BLaER1 treated with 17β-estradiol and CSF1 and Interleukin-3, amounts not matched to agents 10 nM and 100 nM (cell line): ENCODE data around the gene FIGN.

Experiments
- H3K27ac ChIP-seq, 11 experiments: shearing (Covaris generic); formaldehyde crosslinking; 2 replicates each; pipeline ENCODE4 v1.8.1; 2022
- H3K27me3 ChIP-seq, 11 experiments: shearing (Covaris generic); formaldehyde crosslinking; 2 replicates each; pipeline ENCODE4 v1.8.1; 2022
- H3K36me3 ChIP-seq, 11 experiments: shearing (Covaris generic); formaldehyde crosslinking; 2 replicates each; pipeline ENCODE4 v1.8.1; 2022
- H3K4me1 ChIP-seq, 10 experiments: shearing (Covaris generic); formaldehyde crosslinking; 2 replicates each; pipeline ENCODE4 v1.8.1; 2022
- H3K4me2 ChIP-seq, 11 experiments: shearing (Covaris generic); formaldehyde crosslinking; 2 replicates each; pipeline ENCODE4 v1.8.1; 2022
- H3K4me3 ChIP-seq, 10 experiments: shearing (Covaris generic); formaldehyde crosslinking; 2 replicates each; pipeline ENCODE4 v1.8.1; 2022
- H3K9ac ChIP-seq, 11 experiments: shearing (Covaris generic); formaldehyde crosslinking; 2 replicates each; pipeline ENCODE4 v1.8.1; 2022
- H3K9me3 ChIP-seq, 11 experiments: shearing (Covaris generic); formaldehyde crosslinking; replicated peaks in 1 of 11; 2 replicates each; pipeline ENCODE4 v1.8.1; 2022
- H4K20me1 ChIP-seq, 11 experiments: shearing (Covaris generic); formaldehyde crosslinking; 2 replicates each; pipeline ENCODE4 v1.8.1; 2022
- Cebpa-rat ChIP-seq, 11 experiments: shearing (Covaris generic); IDR thresholded peaks; 2 replicates each; pipeline ENCODE4 v1.8.1; 2022

FIGN gene

DNA sequence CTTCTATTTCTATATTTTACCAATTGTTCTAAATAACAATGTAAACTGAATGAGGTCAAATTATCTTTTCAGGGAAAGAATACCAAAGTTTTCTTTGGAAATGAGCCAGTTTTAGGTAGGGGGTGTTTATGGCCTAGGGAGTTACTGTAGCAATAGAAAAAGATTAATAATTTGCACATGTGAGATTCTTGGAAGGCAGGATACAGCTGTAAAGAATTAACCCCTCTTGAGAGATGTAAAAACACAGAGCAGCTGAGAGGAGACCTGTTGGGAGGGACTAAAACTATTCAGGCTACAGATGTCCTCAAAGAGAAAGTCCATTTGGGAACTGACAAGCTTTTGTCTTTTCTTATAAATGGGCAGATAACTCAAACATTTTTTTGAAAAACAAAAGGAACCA lies 182.2 kb downstream of the FIGN start:
- Histone ChIP-seq H3K27me3 (no peaks in the 10 kb centered on the region), H3K4me3 (no peak overlapping the region), H3K4me1 (peaks cover 0 to 33% (median 26%) of the 10 kb centered on the region in 10 experiments; a peak in 14 of 20 replicates), H3K27ac (no peak overlapping the region), H3K9me3 (peaks cover 0 to 15% (median 0%) of the 10 kb centered on the region in 11 experiments; a peak in 3 of 22 replicates), H4K20me1 (no peaks in the 10 kb centered on the region), H3K4me2 (peak overlapping the region in 6 of 11 experiments; percentile 45 to 71 (median 60); a peak in 7 of 22 replicates), H3K9ac (no peak overlapping the region), H3K36me3 (no peaks in the 10 kb centered on the region)
- TF ChIP-seq Cebpa-rat (IDR thresholded peaks at IDR 0.05) = no peak

DNA sequence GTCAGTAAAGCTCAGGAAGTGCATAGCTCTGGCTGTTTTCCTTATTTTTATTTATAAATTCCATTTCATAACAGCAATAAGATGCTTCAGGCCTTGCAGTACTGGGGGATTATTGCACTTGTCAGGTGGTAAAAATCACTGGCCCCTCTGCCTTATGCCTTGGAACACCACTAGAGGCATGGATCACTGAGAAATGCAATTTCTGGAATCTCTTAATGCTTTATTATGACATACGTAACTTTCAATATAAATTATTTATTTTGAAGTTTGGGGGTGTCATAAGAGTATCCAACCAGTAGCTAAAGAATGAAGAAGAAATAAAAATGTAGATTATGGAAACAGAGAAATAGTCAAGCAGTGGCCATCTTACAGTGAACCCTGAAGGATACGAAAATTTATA lies 183.1 kb downstream of the FIGN start:
- no peak overlapping the region for H3K9ac ChIP-seq
- no peaks in the 10 kb centered on the region for H3K27me3 ChIP-seq
- H4K20me1 ChIP-seq = no peaks in the 10 kb centered on the region
- no peaks in the 10 kb centered on the region for H3K36me3 ChIP-seq
- H3K27ac ChIP-seq = no peak overlapping the region
- H3K4me1 ChIP-seq = peaks cover 0 to 33% (median 26%) of the 10 kb centered on the region in 10 experiments; a peak in 14 of 20 replicates
- no peak overlapping the region for H3K4me2 ChIP-seq
- no peak overlapping the region for H3K4me3 ChIP-seq
- no peak for TF ChIP-seq Cebpa-rat (IDR thresholded peaks at IDR 0.05)
- H3K9me3 ChIP-seq = peaks cover 0 to 7% (median 0%) of the 10 kb centered on the region in 11 experiments; a peak in 3 of 22 replicates

DNA sequence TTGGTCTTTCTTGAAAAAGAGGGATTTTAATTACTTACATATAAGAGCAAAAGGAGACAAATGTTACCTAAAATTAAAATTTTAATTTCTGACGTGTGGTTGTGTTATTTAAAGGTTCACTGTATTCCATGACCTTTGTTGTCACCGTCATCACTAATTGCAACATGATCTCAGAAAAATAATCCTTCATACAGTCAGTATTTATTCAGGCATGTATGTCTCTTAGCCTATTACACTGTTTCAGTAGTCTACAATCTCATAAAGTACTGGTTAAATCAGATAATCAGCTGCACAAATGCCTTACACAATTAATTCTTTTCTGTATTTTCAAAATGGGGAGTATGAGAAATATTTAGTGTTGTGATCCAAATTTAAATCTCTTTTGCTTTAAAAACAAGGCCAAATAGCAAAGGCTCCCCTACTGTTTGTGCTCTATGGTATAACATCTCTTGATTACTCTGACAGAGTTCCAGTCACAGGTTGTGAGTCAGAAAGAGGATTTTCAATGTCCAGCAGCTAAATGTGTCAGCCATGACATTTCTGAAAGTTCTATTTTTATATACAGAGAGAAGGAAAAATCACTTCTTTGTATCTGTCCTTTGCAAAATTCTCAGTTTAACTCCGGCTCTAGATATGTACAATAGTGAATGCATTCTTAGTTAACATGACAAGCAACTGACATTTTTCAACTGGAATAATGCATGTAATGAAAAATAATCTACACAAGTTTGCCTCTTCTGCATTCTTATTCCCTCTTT lies 184.0 kb downstream of the FIGN start:
- no peaks in the 10 kb centered on the region for H3K27me3 ChIP-seq

DNA sequence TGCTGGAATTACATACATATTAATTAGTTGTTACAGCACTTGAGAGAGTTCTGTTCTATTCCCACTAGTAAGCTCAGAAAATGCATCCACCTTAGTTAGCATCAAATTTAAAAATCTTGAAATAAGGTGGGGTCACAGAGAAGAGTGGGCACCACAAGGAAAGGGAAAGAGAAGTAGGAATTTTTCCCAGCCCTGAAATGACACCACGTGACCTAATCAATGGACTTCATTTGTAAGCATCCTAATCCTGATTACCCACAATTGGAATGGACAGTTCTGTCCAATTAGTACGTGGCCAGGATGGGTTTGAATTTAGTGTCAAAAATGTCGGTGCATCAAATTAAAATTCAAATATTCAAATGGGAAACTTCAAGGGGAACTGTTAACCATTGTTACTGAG lies 186.8 kb downstream of the FIGN start:
- Histone ChIP-seq H3K9ac (no peak overlapping the region), H3K36me3 (no peaks in the 10 kb centered on the region), H3K9me3 (no peaks in the 10 kb centered on the region), H3K4me2 (no peak overlapping the region), H3K4me1 (peaks cover 0 to 6% (median 2%) of the 10 kb centered on the region in 10 experiments; a peak in 10 of 20 replicates), H3K27ac (no peak overlapping the region), H3K4me3 (no peak overlapping the region), H3K27me3 (no peaks in the 10 kb centered on the region), H4K20me1 (no peaks in the 10 kb centered on the region)
- TF ChIP-seq Cebpa-rat (IDR thresholded peaks at IDR 0.05) = no peak

More for the DNA sequence above, 184.0 kb downstream of the FIGN start:
- H3K36me3 ChIP-seq = no peaks in the 10 kb centered on the region
- H3K4me3 ChIP-seq = no peak overlapping the region
- TF ChIP-seq Cebpa-rat (IDR thresholded peaks at IDR 0.05) = no peak
- no peak overlapping the region for H3K9ac ChIP-seq
- no peak overlapping the region for H3K4me2 ChIP-seq
- H3K27ac ChIP-seq = no peak overlapping the region
- peaks cover 0 to 33% (median 26%) of the 10 kb centered on the region in 10 experiments; a peak in 14 of 20 replicates for H3K4me1 ChIP-seq
- no peaks in the 10 kb centered on the region for H3K9me3 ChIP-seq
- no peaks in the 10 kb centered on the region for H4K20me1 ChIP-seq
